Ectodermal cell (in vitro differentiated cells): ENCODE data around the gene SMARCAL1.

Experiments
- H3K27ac ChIP-seq: 2 replicates; pipeline ENCODE4 v1.7.0; 2013; ENCODE audit warnings: mild to moderate bottlenecking, low read depth, low read length; ENCODE audit not compliant: insufficient read depth, poor library complexity, severe bottlenecking
- H3K27me3 ChIP-seq: 2 replicates; pipeline ENCODE4 v1.7.0; 2013; ENCODE audit warnings: mild to moderate bottlenecking, low read length; ENCODE audit not compliant: insufficient read depth, control insufficient read depth, poor library complexity, severe bottlenecking
- H3K36me3 ChIP-seq: one replicate; pipeline ENCODE4 v1.7.0; 2013; ENCODE audit warnings: low read length; ENCODE audit not compliant: control insufficient read depth, insufficient read depth
- H3K4me1 ChIP-seq: one replicate; pipeline ENCODE4 v1.7.0; 2013; ENCODE audit warnings: low read length; ENCODE audit not compliant: control insufficient read depth, insufficient read depth
- H3K4me3 ChIP-seq: 2 replicates; pipeline ENCODE4 v1.7.0; 2013; ENCODE audit warnings: low read depth, low read length, control low read depth; ENCODE audit not compliant: insufficient read depth
- H3K9me3 ChIP-seq: 2 replicates; pipeline ENCODE4 v1.7.0; 2013; ENCODE audit warnings: mild to moderate bottlenecking, low read length, moderate library complexity; ENCODE audit not compliant: control insufficient read depth
- WGBS, 2 experiments: methylation state at CpG; one replicate each; pipeline ENCODE4 v1.1.7; 2013; ENCODE audit warnings: missing lambda C conversion rate in 2 of 2; 5-methylcytosine and 5-hydroxymethylcytosine counted together

SMARCAL1 gene

GRCh38 chr2:216473187-216473586 is 60.9 kb downstream of the SMARCAL1 start:
- H3K36me3 ChIP-seq, result peaks cover 4% of the 10 kb centered on the region
- H3K4me3 ChIP-seq, result no peak overlapping the region
- H3K4me1 ChIP-seq, result no peaks in the 10 kb centered on the region
- H3K9me3 ChIP-seq, result no peaks in the 10 kb centered on the region
- WGBS, 2 experiments, result 95 to 100% methylated on average over 2 to 3 of the region's 3 CpGs
- H3K27ac ChIP-seq, result no peak overlapping the region
- H3K27me3 ChIP-seq, result no peaks in the 10 kb centered on the region

- Histone ChIP-seq H3K9me3 (no peaks in the 10 kb centered on the region), H3K27ac (no peak overlapping the region), H3K4me1 (no peaks in the 10 kb centered on the region), H3K36me3 (peaks cover 4% of the 10 kb centered on the region), H3K27me3 (no peaks in the 10 kb centered on the region), H3K4me3 (no peak overlapping the region)
- WGBS, 2 experiments, result 94 to 96% methylated on average over 12 of the region's 12 CpGs
These were observed 62.8 kb downstream of the SMARCAL1 start for GRCh38 chr2:216474925-216475670.

GRCh38 chr2:216475767-216476166 is 63.5 kb downstream of the SMARCAL1 start:
- no peaks in the 10 kb centered on the region for H3K9me3 ChIP-seq
- no peak overlapping the region for H3K4me3 ChIP-seq
- H3K27ac ChIP-seq, result no peak overlapping the region
- no peaks in the 10 kb centered on the region for H3K27me3 ChIP-seq
- 91% methylated on average over 6 of the region's 6 CpGs for WGBS, 2 experiments
- H3K4me1 ChIP-seq, result no peaks in the 10 kb centered on the region
- peaks cover 4% of the 10 kb centered on the region for H3K36me3 ChIP-seq

- Histone ChIP-seq H3K36me3 (peaks cover 4% of the 10 kb centered on the region), H3K27ac (no peak overlapping the region), H3K4me1 (no peaks in the 10 kb centered on the region), H3K4me3 (no peak overlapping the region), H3K27me3 (no peaks in the 10 kb centered on the region), H3K9me3 (no peaks in the 10 kb centered on the region)
- 38 to 46% methylated on average over 2 of the region's 2 CpGs for WGBS, 2 experiments
These were observed 65.2 kb downstream of the SMARCAL1 start for GRCh38 chr2:216477283-216478035.

GRCh38 chr2:216478151-216478550 is 65.9 kb downstream of the SMARCAL1 start:
- H3K27me3 ChIP-seq, result no peaks in the 10 kb centered on the region

GRCh38 chr2:216478791-216479190 is 66.5 kb downstream of the SMARCAL1 start:
- no peaks in the 10 kb centered on the region for H3K27me3 ChIP-seq
- peaks cover 4% of the 10 kb centered on the region for H3K36me3 ChIP-seq
- no peak overlapping the region for H3K27ac ChIP-seq
- no peaks in the 10 kb centered on the region for H3K4me1 ChIP-seq
- no peaks in the 10 kb centered on the region for H3K9me3 ChIP-seq
- WGBS, 2 experiments, result 94 to 97% methylated on average over 1 of the region's 1 CpG
- no peak overlapping the region for H3K4me3 ChIP-seq

More at GRCh38 chr2:216478151-216478550, 65.9 kb downstream of the SMARCAL1 start:
- Histone ChIP-seq H3K4me1 (no peaks in the 10 kb centered on the region), H3K36me3 (peaks cover 4% of the 10 kb centered on the region), H3K4me3 (no peak overlapping the region), H3K27ac (no peak overlapping the region), H3K9me3 (no peaks in the 10 kb centered on the region)
- WGBS, 2 experiments, result 78 to 95% methylated on average over 3 of the region's 3 CpGs

GRCh38 chr2:216480221-216480620 is 67.9 kb downstream of the SMARCAL1 start:
- Histone ChIP-seq H3K9me3 (no peaks in the 10 kb centered on the region), H3K4me1 (no peaks in the 10 kb centered on the region), H3K36me3 (peaks cover 4% of the 10 kb centered on the region), H3K4me3 (no peak overlapping the region), H3K27me3 (no peaks in the 10 kb centered on the region), H3K27ac (no peak overlapping the region)
- WGBS, 2 experiments, result 95 to 97% methylated on average over 3 of the region's 3 CpGs

GRCh38 chr2:216482640-216483039 is 70.4 kb downstream of the SMARCAL1 start:
- no peaks in the 10 kb centered on the region for H3K9me3 ChIP-seq
- no peak overlapping the region for H3K4me3 ChIP-seq
- no peaks in the 10 kb centered on the region for H3K27me3 ChIP-seq
- H3K36me3 ChIP-seq, result no peaks in the 10 kb centered on the region
- H3K4me1 ChIP-seq, result no peaks in the 10 kb centered on the region
- WGBS, 2 experiments, result 91 to 95% methylated on average over 2 of the region's 2 CpGs
- H3K27ac ChIP-seq, result no peak overlapping the region

- no peaks in the 10 kb centered on the region for H3K36me3 ChIP-seq
- H3K27ac ChIP-seq, result no peak overlapping the region
- WGBS, 2 experiments, result 90 to 96% methylated on average over 3 of the region's 3 CpGs
- no peaks in the 10 kb centered on the region for H3K4me1 ChIP-seq
- H3K27me3 ChIP-seq, result no peaks in the 10 kb centered on the region
- no peak overlapping the region for H3K4me3 ChIP-seq
- no peaks in the 10 kb centered on the region for H3K9me3 ChIP-seq
These were observed 73.0 kb downstream of the SMARCAL1 start for GRCh38 chr2:216485237-216485636.

- Histone ChIP-seq H3K4me1 (no peaks in the 10 kb centered on the region), H3K27ac (no peak overlapping the region), H3K27me3 (no peaks in the 10 kb centered on the region), H3K4me3 (no peak overlapping the region), H3K36me3 (no peaks in the 10 kb centered on the region), H3K9me3 (no peaks in the 10 kb centered on the region)
- WGBS, 2 experiments, result 91 to 95% methylated on average over 5 of the region's 5 CpGs
These were observed 73.5 kb downstream of the SMARCAL1 start for GRCh38 chr2:216485745-216486144.
